GM19043 (cell line): ENCODE results near the gene CCDC191.

ENCODE experiments used
- ATAC-seq: cut with Tn5 transposase; IDR thresholded peaks from one replicate; pipeline ENCODE4 v1.9.1; 2021; ENCODE audit warnings: low read depth; ENCODE audit not compliant: unreplicated experiment

The CCDC191 gene, protein sequence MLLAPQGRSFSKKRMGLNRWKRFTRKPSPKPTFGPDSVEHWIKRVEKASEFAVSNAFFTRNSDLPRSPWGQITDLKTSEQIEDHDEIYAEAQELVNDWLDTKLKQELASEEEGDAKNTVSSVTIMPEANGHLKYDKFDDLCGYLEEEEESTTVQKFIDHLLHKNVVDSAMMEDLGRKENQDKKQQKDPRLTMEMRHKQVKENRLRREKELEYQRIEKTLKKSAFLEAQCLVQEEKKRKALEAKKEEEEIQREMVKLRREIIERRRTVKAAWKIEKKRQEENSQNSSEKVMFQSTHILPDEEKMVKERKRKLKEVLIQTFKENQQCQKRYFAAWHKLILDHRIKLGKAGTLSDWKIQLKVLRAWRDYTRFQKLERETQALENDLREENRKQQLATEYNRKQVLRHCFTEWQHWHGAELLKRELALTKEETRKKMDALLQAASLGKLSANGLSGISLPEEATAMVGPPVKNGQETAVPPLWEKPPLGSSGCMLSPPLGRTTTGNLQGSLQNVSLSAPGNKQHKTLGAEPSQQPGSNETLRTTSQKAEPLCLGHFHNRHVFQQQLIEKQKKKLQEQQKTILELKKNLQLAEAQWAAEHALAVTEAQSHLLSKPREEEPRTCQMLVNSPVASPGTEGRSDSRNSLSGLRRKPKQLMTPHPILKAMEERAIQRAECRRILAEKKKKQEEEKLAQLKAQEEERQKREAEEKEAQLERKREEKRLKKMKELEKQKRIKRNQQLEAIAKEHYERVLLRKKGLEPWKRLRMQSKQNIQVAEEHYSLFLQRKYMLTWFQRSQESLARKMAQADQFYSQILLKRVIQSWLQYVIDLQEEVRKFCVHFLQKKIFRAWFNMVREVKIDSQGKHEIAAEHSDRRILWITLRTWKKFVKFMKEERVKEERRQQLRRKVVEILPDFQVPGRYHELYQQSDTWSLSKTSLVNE

DNA sequence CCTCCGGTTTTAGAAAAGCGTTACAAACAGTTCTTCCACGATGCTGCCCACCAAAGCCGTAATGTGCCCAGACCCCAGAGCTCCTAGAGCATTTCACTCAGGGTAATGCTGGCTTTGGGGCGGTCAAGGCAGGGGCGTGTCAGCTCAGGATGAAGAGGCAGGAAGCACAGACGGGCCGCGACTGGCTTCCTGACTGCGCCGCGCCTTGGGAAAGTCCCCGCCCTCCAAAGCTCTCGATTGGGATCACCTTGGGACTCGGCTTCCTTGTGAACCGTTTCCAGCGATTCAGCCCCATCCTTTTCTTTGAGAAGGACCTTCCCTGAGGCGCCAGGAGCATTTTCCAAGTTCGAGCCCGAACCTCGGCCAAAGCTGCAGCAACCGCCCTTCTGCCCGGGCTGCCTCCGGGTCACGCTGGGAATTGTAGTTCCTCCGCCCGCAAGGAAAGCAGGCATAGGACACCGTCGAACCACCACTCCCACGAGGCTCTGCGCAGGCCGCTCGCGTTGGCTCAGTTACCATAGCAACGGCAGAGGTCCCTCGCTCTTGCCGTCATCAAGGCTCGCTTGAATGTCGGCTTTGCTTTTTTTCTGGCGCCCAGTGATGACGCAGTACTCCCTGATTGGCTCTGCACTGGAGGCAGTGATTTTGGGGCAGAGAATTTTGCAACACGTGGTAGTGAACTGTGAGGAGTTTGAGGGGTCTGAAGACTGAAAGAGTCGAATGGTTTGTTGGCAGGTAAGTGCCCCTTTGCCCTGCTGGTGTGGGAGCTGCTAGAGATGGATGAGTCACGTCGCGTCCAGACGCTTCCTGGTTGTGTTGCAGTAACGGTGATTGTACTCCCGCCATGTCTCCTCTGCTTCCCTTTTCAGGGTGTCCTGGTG lies at the start of gene CCDC191, which contains the start of gene QTRT2:
CCDC191 (minus strand) TSS at position 397 of the 881 bp plus-strand sequence; CDS start at position 337, 60 bp downstream.
QTRT2 (plus strand) TSS at position 608 of the 881 bp plus-strand sequence. CDS start 8,521 bp downstream, outside the sequence.
- ATAC-seq: peak; percentile 96

DNA sequence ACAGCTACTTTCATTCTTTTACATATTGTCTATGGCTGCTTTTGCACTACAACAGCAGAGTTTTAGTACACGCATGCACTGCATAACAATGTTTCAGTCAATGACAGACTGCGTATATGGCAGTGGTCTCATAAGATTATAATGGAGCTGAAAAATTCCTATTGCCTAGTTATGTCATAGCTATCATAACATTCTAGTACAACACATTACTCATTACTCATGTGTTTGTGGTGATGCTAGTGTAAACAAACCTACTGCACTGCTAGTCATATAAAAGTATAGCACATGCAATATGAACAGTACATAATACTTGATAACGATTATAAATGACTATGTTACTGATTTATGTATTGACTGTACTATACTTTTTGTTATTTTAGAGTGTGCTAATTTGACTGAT lies 48.1 kb upstream of the CCDC191 start:
- ATAC-seq: no peak

DNA sequence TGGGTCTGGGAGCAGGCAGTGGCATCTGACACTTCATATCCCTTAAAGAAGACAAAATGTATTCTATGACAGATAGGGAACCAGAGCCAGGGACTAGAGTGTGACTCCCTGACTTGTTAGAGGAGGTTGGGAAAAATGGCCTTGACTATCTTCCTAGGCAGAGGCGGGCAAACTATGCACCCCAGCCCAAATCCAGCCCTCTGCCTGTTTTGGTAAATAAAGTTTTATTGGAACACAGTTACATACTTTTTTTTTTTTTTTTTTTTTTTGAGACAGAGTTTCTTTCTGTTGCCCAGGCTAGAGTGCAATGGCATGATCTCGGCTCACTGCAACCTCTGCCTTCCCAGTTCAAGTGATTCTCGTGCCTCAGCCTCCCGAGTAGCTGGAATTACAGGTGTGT lies 47.5 kb upstream of the CCDC191 start:
- no peak for ATAC-seq

DNA sequence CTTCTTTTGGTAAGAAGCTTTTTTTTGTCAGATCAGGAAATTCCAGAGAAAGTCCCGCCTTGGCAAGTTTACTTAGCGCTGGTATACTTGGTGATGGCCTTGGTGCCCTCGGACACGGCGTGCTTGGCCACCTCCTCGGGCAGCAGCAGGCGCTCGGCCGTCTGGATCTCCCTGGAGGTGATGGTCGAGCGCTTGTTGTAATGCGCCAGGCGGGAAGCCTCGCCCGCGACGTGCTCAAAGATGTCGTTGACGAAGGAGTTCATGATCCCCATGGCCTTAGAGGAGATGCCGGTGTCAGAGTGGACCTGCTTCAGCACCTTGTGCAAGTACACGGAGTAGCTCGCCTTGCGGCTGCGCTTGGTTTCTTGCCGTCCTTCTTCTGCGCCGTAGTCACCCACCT lies 46.9 kb upstream of the CCDC191 start:
- ATAC-seq: no peak

DNA sequence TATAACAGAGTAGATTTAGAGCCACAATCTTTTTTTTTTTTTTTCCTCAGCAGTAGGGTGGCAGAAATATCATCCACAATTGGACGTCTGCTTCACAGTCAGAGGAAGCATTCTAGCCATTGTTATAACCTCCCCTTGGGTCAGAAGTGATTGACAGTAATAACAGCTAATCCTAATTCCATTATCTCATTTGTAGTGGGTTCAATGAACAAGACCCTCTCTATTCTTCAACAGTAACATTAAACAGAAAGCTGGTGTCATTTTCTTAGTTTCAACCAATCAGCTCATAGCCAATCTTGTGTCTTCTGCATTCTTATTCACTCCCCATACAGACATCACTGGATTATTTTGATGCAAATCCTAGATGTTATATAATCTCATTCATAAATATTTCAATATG lies 44.8 kb upstream of the CCDC191 start:
- no peak for ATAC-seq

DNA sequence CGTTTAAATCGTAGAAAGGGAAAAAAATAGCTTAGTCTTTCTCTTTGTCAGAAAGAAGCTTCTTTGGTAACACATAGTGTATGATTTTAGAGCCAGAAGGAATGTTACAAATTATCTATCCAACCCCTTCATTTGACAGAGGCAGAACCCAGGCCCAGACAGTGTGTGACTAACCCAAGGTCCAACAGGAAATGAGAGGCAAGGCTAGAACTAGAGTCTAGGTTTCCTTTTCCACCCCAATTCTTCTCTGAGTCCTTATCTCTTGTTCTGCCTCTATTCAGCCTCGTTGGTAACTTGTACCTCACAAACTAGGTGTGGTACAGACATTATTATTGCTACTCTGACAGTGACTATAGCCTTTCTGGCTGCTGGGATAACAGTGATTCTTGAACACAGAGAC lies 39.5 kb upstream of the CCDC191 start:
- no peak for ATAC-seq

DNA sequence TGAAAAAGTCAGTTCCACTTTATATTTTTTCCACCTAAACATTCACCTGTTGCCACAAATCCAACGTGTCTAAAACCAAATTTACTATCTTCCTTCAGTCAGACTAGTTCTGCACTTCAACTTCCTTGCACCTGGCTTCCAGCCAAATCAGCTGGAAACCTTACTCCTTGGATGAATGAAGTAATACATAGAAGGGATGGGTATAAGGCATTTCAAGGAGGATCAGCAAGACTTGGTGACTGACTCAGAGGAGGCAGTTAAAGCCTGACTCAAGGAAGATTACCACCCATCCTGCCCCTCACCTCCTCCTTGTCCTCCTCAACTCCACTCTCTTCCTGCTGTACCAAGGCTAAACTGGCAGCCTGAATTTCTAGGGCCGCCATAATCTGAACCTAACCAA lies 37.3 kb upstream of the CCDC191 start:
- no peak for ATAC-seq

DNA sequence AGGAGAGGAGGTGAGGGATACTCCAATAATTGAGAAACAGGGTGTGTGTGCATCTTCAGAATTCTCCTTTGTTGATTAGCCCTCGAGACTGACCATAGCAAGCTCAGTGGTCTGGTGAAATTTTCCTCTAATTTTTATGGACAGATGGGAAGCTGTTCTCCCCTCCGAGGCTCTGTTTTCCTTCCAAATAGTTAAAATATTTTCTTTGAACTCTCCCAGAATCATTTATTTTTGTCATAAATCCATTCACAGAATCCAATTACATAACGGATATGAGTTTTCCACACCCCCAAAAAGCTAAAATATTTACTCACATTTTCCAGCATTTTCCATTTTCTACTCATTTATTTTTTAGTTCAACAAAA lies 36.7 kb upstream of the CCDC191 start:
- ATAC-seq: no peak

DNA sequence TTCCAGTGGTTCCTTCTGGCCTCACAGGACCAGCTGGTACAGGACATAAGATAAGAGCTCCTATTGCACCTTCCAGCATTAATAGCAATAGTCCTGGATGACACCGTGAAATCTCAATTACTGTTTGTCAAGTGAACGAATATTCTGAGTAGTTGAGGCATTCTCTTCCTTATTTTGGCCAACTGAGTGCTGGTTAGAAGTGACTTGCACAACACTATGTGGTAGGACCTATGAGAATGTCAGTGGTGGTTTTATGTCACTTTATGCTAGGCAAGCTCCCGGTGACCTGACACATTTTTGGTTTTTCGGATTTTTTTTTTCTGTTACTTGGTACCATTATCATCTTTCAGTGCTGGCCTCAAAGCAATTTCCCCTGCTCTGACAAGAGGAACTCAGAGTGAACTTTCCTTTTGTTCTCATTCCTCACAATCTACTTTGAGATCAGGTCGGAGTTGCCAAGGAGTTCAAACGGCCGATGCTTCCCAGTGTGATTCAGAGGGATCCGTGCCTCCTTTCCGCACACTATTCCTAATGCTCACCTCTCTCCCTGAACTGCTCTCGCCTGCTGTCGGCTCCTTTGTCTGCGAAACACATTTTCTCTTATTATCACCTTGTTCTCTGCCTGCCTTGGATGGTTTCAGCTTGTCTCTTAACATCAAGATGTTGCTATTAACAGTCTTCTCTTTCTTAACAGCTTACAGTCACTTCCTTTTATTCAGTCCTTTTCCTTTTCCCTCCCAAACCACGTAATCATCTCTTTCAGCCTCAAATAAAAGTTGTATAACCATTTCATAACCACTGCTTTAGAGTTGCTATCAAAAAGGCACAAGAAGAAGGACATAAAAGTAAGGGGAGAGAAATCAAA lies 36.1 kb upstream of the CCDC191 start:
- no peak for ATAC-seq

DNA sequence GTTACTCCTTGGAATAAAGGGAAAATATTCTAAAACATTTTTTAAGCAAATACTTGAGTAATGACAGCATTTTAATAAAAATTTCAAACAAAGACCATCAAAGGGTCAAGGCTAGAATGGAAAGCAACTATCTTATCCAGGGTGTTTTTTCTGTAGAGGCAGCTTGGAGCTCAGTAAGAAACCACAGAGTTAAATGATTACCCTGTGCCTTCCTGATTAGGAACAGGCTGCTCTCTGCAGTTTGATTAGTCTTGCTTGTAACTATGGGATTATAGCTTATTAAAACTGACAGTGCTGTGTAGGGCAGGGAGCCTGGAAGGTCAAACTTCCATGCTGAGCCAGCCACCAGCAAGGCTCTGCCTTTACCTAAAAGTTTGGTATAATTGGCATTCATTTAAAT lies 33.3 kb upstream of the CCDC191 start:
- ATAC-seq: no peak

DNA sequence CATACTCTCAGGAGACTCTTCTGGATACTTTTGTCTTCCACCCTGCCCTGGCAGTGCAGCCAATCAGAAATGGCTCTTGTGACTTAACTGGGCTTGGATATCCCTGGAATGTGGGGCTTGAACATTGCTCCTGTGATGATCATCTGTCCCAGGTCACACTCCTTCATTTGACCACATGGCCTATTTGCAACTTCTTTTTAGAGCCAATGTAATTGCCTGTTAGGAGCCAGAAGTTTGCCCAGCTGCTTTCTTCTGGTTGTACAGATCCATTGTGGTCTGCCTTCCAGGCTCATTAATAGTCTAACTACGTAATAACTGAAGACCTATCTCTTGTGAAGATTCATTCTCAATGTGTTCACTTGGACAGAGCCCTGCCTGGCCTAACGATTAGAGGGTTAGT lies 30.0 kb upstream of the CCDC191 start:
- no peak for ATAC-seq

DNA sequence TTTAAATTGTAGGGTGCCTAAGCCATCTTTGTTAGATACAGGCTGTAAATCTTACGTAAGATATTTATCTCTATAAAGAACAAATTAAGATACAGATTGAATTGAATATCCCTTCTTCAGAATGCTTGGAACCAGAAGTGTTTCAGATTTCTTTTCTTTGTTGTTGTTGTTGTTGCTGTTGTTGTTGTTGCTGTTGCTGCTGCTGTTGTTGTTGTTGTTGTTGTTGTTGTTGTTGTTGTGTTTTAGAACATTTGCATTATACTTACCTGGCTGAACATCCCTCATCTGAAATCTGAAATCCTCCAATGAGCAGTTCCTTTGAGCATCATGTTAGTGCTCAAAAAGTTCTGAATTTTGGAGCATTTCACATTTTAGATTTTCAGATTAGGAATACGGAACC lies 26.8 kb upstream of the CCDC191 start:
- no peak for ATAC-seq

DNA sequence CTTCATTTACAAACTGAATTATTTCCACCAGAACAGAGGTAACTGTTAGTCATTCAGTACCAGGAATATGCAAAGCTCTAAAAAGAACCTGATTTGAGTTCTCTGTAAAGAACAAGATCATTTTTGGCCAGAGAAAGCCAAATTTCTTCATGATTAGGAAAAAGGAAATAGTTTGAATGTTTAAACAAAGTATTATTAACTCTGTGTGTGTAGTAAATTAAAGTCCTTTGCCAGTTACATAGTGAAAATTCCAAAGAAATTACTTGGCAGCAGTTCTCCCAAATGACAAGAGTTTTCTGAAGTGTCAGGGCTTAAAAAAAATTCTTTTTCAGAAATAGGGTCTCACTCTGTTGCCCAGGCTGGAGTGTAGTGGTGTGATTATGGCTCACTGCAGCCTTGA lies 24.7 kb upstream of the CCDC191 start:
- ATAC-seq: no peak

DNA sequence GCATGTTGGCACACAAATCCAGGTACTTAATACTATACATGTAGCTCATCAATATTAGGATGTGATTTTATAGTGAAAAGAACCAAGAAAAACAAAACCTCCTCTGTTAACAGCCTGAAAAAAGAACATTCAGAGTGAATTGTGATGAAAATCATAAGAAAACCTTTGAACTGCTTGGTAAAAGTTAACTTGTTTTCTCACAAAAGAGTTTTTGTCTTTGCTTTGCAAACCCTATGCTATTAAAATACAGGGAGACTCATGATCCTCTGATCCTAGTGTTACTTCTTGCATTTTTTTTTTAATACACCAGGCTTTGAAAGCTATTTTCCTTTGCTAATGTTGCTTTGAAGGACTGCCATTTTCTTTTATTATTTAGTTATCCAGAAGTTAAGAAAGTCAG lies 23.9 kb upstream of the CCDC191 start:
- no peak for ATAC-seq

DNA sequence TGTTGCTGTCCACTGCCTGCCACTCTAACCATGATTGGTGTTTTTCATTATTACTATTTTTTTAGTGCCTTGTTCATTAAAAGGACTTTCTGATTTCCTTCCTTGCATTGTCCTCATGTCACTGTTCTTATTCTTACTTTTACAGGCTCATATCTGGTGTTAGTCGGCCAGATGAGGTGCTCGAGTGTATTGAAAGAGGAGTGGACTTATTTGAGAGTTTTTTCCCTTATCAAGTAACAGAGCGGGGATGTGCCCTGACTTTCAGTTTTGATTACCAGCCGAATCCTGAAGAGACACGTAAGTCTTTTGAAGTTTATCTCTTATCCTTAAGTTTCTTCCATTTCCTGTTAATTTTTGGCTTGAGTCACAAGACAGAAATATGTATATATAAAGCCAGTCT lies 23.4 kb upstream of the CCDC191 start:
- no peak for ATAC-seq

DNA sequence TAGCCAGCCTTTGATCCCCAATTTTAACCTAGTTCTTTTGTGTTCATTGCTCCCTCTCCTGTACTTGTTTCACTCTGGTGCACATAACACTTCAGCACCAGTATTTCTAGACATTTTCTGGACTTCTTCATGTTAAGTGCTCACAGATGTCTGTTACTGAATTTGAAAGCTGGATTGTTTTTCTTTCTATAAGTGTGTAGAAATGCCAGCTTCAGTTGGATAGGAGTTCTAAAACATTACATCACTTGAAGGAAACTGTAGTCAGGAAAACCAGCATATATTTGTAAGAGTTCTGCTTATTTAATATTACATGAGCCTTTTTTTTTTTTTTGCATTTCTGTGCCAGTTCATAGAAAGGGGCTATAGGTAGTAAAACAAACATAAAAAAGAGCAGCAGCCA lies 21.8 kb upstream of the CCDC191 start:
- no peak for ATAC-seq

DNA sequence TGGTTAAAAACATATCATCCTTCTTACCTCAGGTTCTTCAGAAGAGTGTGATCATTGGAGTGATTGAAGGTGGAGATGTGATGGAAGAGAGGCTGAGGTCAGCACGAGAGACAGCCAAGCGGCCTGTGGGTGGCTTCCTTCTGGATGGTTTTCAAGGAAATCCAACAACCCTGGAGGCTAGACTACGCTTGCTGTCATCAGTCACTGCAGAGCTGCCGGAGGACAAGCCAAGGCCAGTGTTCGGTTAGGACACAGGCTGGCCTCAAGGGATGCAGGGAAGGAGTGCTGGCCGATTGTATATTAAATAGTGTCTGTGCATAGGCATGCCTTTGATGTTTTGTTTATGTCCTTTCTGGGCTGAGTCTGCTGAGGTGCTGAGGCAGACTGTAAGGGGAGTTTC lies 20.4 kb upstream of the CCDC191 start:
- no peak for ATAC-seq

DNA sequence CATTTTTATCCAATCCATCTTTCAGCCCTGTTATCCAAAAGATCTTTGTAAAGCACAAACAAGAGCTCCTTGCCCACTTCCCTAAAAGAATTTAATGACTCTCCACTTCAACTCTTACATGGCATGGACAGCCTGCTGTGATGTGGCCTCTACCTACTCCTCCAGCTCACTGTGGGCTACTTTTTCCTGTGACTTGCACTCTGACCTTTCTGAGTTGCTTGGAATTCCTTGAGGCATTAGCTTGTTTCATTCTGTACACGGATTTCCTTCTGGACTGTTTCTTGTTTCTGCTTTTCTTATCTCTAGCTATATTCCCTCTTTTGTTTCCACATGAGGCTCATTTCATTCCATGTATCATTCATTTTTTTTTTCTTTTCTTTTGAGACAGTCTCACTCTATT lies 15.5 kb upstream of the CCDC191 start:
- no peak for ATAC-seq

DNA sequence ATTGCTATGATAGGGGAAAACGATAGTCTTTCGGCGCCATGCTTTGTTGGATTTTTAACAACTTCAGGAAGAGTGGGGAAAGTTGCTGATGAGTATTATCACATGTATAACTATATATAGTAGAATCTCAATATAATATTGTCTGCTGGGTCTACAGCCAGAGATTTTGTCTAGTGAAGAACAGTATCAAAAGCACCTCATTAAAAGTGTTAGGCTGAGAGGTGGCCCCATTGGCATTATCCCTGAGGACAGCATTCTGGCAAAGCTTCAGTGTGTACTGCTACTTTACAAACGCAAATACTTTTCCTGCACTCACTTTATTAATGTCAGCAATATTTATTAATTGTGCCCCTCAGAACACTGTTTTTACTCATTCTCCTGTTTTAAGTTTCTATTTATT lies 12.0 kb upstream of the CCDC191 start:
- ATAC-seq: no peak

DNA sequence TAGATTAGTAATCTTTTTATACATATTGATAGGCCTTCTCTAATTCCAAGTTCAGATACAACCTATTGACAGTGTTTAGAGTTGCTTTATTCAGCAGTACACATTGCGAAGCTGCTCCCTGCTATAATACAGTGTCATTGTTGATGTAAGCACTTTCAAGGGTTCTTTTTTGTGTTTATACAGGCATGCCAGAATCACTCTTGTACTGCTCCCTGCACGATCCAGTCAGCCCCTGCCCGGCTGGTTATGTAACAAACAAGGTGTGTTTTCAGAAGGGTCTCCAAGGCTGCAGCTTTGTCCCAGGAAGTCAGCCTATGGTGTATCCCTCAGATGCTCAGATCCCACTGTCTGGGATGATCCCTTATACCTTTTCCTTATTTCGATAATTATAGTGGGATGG lies 11.5 kb upstream of the CCDC191 start:
- ATAC-seq: no peak
